SK-N-SH treated with all-trans-retinoic acid at 6 μM for 48 hours (cell line): ENCODE measurements around the gene LBHD2.

Experiments used
- ATAC-seq: fragments of 200-7000 bp; cut with Tn5 transposase; 3 replicates; pipeline ENCODE4 v1.9.1; 2020; ENCODE audit warnings: mild to moderate bottlenecking, moderate library complexity
- ARNTL ChIP-seq: fragments of 450-650 bp; formaldehyde crosslinking; IDR thresholded peaks from 2 replicates; pipeline ENCODE4 v1.5.0; 2020; ENCODE audit warnings: low read depth, mild to moderate bottlenecking, moderate library complexity, borderline replicate concordance
- BACH2 ChIP-seq: fragments of 250-450 bp; sonication (Bioruptor Pico); IDR thresholded peaks from 2 replicates; pipeline ENCODE4 v1.9.0; 2021; ENCODE audit warnings: mild to moderate bottlenecking, borderline replicate concordance
- CREB5 ChIP-seq: fragments of 250-450 bp; sonication (Bioruptor Pico); IDR thresholded peaks from 2 replicates; pipeline ENCODE4 v1.5.1; 2020; ENCODE audit warnings: low read depth, mild to moderate bottlenecking, moderate library complexity
- CSDC2 ChIP-seq: fragments of 250-450 bp; sonication (Bioruptor Pico); IDR thresholded peaks from 2 replicates; pipeline ENCODE4 v1.5.0; 2020; ENCODE audit warnings: mild to moderate bottlenecking, moderate library complexity
- ESRRG ChIP-seq: fragments of 250-450 bp; sonication (Bioruptor Pico); IDR thresholded peaks from 2 replicates; pipeline ENCODE4 v1.6.1; 2021; ENCODE audit warnings: mild to moderate bottlenecking
- ISL1 ChIP-seq: fragments of 250-450 bp; sonication (Bioruptor Pico); IDR thresholded peaks from 2 replicates; pipeline ENCODE4 v2.1.2; 2022; ENCODE audit warnings: mild to moderate bottlenecking, moderate library complexity
- OSR1 ChIP-seq: fragments of 250-450 bp; sonication (Bioruptor Pico); IDR thresholded peaks from 2 replicates; pipeline ENCODE4 v1.8.0; 2022; ENCODE audit warnings: moderate library complexity, mild to moderate bottlenecking, inconsistent platforms
- POU6F1 ChIP-seq: fragments of 250-450 bp; sonication (Bioruptor Pico); IDR thresholded peaks from 2 replicates; pipeline ENCODE4 v1.8.0; 2021; ENCODE audit warnings: low read depth, mild to moderate bottlenecking, moderate library complexity, borderline replicate concordance
- PPARA ChIP-seq: fragments of 250-450 bp; sonication (Bioruptor Pico); IDR thresholded peaks from 2 replicates; pipeline ENCODE4 v1.5.0; 2020; ENCODE audit warnings: mild to moderate bottlenecking, borderline replicate concordance
- RARB ChIP-seq: fragments of 250-450 bp; sonication (Bioruptor Pico); IDR thresholded peaks from 2 replicates; pipeline ENCODE4 v1.8.0; 2021; ENCODE audit warnings: mild to moderate bottlenecking, moderate library complexity
- SNAI2 ChIP-seq: fragments of 250-450 bp; sonication (Bioruptor Pico); IDR thresholded peaks from 2 replicates; pipeline ENCODE4 v1.5.0; 2020; ENCODE audit warnings: mild to moderate bottlenecking, moderate library complexity
- TCF4 ChIP-seq: fragments of 250-450 bp; sonication (Bioruptor Pico); IDR thresholded peaks from 2 replicates; pipeline ENCODE4 v1.8.0; 2021; ENCODE audit warnings: mild to moderate bottlenecking, moderate library complexity, borderline replicate concordance
- TSHZ2 ChIP-seq: fragments of 250-450 bp; sonication (Bioruptor Pico); IDR thresholded peaks from 2 replicates; pipeline ENCODE4 v1.5.0; 2020; ENCODE audit warnings: mild to moderate bottlenecking, moderate library complexity
- ZC3H10 ChIP-seq: fragments of 250-450 bp; sonication (Bioruptor Pico); IDR thresholded peaks from 2 replicates; pipeline ENCODE4 v1.5.1; 2021; ENCODE audit warnings: mild to moderate bottlenecking, moderate library complexity
- ZFP3 ChIP-seq: fragments of 250-450 bp; sonication (Bioruptor Pico); IDR thresholded peaks from 2 replicates; pipeline ENCODE4 v1.5.0; 2020; ENCODE audit warnings: mild to moderate bottlenecking, moderate library complexity
- ZFP30 ChIP-seq: fragments of 450-650 bp; formaldehyde crosslinking; IDR thresholded peaks from 2 replicates; pipeline ENCODE4 v1.5.0; 2022; ENCODE audit warnings: mild to moderate bottlenecking, moderate library complexity
- ZNF565 ChIP-seq: fragments of 450-650 bp; formaldehyde crosslinking; conservative IDR thresholded peaks from 2 replicates; pipeline ENCODE4 v1.5.0; 2020; ENCODE audit warnings: low read depth, mild to moderate bottlenecking, moderate library complexity
- ZNF70 ChIP-seq: fragments of 450-650 bp; formaldehyde crosslinking; IDR thresholded peaks from 2 replicates; pipeline ENCODE4 v1.5.0; 2020; ENCODE audit warnings: mild to moderate bottlenecking, moderate library complexity
- ZNF8 ChIP-seq: fragments of 450-650 bp; formaldehyde crosslinking; IDR thresholded peaks from 2 replicates; pipeline ENCODE4 v1.5.0; 2020; ENCODE audit warnings: mild to moderate bottlenecking, moderate library complexity
- TF ChIP-seq, protein P1 (sequence below): fragments of 250-450 bp; sonication (Bioruptor Pico); IDR thresholded peaks from 2 replicates; pipeline ENCODE4 v1.5.1; 2021; ENCODE audit warnings: mild to moderate bottlenecking, moderate library complexity

The LBHD2 gene

DNA sequence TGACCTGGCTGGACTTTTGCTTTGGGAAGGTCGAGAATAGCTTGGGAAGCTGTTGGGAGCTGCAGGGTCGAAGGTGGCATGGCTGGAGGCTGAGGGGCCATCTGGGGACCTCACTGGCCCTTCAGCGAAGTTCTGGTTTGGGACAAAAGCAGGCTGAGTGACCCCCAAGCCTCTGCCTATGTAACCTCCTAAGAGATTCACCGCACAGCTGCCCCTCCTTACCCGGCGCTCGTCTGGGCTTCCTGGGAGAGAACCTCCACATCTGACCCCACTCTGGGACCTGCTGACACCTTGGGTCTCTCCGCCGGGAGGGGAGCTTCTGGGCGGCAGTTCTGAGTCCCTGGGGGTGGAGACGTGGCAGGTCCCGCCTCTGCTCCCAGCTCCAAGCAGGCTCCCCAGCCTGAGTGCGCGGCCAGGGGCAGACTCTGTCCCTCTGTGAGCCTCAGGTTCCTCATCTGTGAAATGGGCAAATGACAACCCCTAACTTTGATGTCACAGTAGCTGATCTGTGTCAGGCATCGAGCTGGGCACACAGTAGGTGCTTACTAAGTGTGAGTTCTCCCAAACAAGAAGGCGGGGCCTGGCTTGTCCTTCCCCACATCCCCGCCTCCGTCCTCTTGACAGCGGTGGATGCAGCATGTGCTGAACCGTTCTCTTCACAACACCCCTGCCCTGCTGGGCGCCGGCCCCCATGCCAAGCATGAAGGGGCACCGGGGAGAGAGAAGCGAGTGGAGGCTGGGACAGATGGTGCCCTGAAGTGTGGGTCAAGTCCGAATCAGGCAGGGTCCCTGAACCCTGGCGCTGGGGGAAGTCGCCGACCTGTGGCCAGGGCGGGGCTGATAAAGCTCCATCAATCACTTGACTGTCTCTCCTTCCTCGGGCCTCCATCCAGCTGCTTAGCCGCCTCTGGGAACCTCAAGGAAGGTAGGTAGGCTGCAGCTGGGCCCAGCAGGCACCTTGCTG lies 14.3 kb downstream of the LBHD2 start:
- ATAC-seq, result no peak
- no peak for TF ChIP-seq ESRRG (CRISPR knock-in tag)
- TF ChIP-seq, all 23 proteins: peak for 0

- TF ChIP-seq POU6F1 (CRISPR knock-in tag) (no peak), BACH2 (CRISPR knock-in tag) (no peak), ZNF565 (CRISPR knock-in tag) (no peak), PPARA (CRISPR knock-in tag) (no peak), ZFP3 (no peak), ZNF8 (CRISPR knock-in tag) (no peak), OSR1 (no peak)
- ATAC-seq, result no peak
Observed at GRCh38 chr14:103099081-103099732, 15.2 kb downstream of the LBHD2 start.

DNA sequence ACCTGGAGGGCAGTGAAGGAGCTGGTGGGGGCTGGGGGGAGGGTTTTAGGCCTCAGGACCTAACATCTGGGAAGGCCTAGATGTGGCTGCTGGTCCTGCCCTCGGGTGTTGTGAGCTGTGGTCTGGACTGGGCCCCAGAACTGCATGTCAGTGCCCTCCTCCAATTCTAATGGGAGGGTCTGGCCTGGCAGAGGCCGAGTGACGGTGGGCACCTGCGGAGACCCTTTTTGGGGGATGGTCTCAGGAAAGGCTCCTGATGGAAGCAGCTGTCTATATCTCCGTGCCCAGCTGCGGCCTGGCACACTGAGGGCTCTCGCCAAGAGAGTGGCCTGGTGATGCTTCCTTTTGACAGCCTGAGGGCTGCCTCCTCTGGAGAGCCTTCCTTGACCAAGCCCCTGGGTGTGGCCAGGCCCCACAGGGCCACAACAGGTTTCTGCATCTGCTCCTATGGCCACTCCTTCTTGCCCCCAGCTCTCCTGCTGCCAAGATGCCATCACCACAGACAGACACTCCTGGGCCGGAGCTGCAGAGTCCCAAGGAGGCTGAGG lies 15.8 kb downstream of the LBHD2 start:
- no peak for ATAC-seq
- TF ChIP-seq POU6F1 (CRISPR knock-in tag), result no peak
- TF ChIP-seq ZC3H10 (CRISPR knock-in tag), result no peak
- TF ChIP-seq ESRRG (CRISPR knock-in tag), result no peak
- TF ChIP-seq, all 23 proteins: peak for 0

DNA sequence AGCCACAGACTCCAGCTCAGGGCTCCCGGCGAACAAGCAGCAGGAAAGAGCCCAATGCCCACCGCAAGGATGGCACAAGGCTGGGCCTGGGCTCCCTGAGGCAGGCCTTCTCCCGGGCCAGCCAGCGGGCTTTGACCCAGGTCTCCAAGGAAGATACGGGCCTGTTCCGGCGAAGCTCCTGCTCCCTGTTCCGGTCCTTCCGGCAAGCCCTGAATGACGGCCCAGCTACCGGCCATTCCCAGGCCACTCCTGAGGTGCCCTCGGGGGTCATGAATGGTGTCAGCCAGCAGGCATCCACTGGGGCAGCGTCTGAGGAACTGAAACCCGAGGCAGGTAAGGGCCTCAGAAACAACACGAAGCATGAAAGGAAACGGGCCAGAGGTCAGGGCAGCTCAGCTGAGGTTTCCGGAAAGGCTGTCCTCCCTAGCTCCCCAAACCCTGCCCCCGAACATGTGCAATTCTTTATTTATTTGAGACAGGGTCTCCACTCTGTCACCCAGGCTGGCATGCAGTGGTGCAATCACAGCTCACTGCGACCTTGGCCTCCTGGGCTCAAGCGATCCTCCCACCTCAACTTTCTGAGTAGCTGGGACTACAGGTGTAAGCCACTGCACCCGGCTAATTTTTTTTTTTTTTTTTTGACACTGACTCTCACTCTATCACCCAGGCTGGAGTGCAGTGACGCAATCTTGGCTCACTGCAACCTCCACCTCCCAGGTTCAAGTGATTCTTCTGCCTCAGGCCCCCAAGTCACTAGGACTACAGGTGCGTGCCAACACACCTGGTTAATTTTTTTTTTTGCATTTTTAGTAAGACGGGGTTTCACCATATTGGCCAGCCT lies 16.5 kb downstream of the LBHD2 start:
- no peak for ATAC-seq
- TF ChIP-seq CSDC2 (CRISPR knock-in tag) (no peak), ZNF565 (CRISPR knock-in tag) (no peak), ZNF8 (CRISPR knock-in tag) (no peak), CREB5 (CRISPR knock-in tag) (no peak), RARB (no peak), BACH2 (CRISPR knock-in tag) (no peak), ARNTL (CRISPR knock-in tag) (no peak), ZNF70 (CRISPR knock-in tag) (no peak), ZFP3 (no peak), ESRRG (CRISPR knock-in tag) (no peak), SNAI2 (CRISPR knock-in tag) (no peak), TCF4 (CRISPR knock-in tag) (no peak), ISL1 (CRISPR knock-in tag) (no peak), TSHZ2 (CRISPR knock-in tag) (no peak), ZFP30 (CRISPR knock-in tag) (no peak), OSR1 (no peak), ZC3H10 (CRISPR knock-in tag) (no peak)
- TF ChIP-seq, protein P1, sequence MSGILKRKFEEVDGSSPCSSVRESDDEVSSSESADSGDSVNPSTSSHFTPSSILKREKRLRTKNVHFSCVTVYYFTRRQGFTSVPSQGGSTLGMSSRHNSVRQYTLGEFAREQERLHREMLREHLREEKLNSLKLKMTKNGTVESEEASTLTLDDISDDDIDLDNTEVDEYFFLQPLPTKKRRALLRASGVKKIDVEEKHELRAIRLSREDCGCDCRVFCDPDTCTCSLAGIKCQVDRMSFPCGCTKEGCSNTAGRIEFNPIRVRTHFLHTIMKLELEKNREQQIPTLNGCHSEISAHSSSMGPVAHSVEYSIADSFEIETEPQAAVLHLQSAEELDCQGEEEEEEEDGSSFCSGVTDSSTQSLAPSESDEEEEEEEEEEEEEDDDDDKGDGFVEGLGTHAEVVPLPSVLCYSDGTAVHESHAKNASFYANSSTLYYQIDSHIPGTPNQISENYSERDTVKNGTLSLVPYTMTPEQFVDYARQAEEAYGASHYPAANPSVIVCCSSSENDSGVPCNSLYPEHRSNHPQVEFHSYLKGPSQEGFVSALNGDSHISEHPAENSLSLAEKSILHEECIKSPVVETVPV (CRISPR knock-in tag), result no peak
